ENCODE measurements around the gene SPATA1. TPM values are rescaled to one million over a fixed set of nuclear protein-coding genes. Genes with fewer than 3 reads are reported as not detected.

The SPATA1 gene
- total and polyA plus RNA-seq, 2 of the 13 experiments (the other 11 are each of a cell fraction or from before 2014, with no cell fraction given): 0.70 to 1.4 TPM

GRCh38 chr1:84506002-84506728 is at the start of gene SPATA1, which contains the start of gene GNG5 (continued):
- peak; percentile 29 for TF ChIP-seq ZNF580 (CRISPR knock-in tag; IDR thresholded peaks at IDR 0.05; ENCODE audit: borderline replicate concordance, low read depth)
- no peak for TF ChIP-seq ARNT2 (CRISPR knock-in tag; IDR thresholded peaks at IDR 0.05; ENCODE audit: low read depth)
- TF ChIP-seq SAP130 (CRISPR knock-in tag; IDR thresholded peaks at IDR 0.05; ENCODE audit: low read depth): peak; percentile 70
- TF ChIP-seq ZXDC (CRISPR knock-in tag; IDR thresholded peaks at IDR 0.05): no peak
- no peak for TF ChIP-seq RARG (CRISPR knock-in tag; IDR thresholded peaks at IDR 0.05; ENCODE audit: low read depth)
- peak; percentile 44; the same call in 1 of the 2 replicates for TF ChIP-seq MED1 (CRISPR knock-in tag; IDR thresholded peaks at IDR 0.05)
- TF ChIP-seq LCORL (IDR thresholded peaks at IDR 0.05): no peak
- 0 out of 2 replicates have a peak, but pooled peaks have one; percentile 82 for TF ChIP-seq LCORL (CRISPR knock-in tag; IDR thresholded peaks at IDR 0.05)
- no peak for TF ChIP-seq CHD2 (IDR thresholded peaks at IDR 0.05; ENCODE audit: low read depth, low read length)
- TF ChIP-seq ARID3A (IDR thresholded peaks at IDR 0.05; ENCODE audit: low read depth, low read length): no peak
- no peak; the same call in 1 of the 2 replicates for TF ChIP-seq EED (CRISPR knock-in tag; IDR thresholded peaks at IDR 0.05)
- TF ChIP-seq ZSCAN20 (CRISPR knock-in tag; IDR thresholded peaks at IDR 0.05; ENCODE audit: borderline replicate concordance): 0 out of 2 replicates have a peak, but pooled peaks have one; percentile 11
- TF ChIP-seq TOPORS (CRISPR knock-in tag; IDR thresholded peaks at IDR 0.05): no peak; the same call in 1 of the 2 replicates
- TF ChIP-seq FOXP4 (CRISPR knock-in tag; IDR thresholded peaks at IDR 0.05): peak; percentile 28; the same call in 1 of the 2 replicates
- no peak for TF ChIP-seq RFXAP (CRISPR knock-in tag; IDR thresholded peaks at IDR 0.05; ENCODE audit: borderline replicate concordance)
- no peak for TF ChIP-seq SNRNP70 (IDR thresholded peaks at IDR 0.05; ENCODE audit: low read depth, low read length)
- peak; percentile 33 for TF ChIP-seq IRF2 (CRISPR knock-in tag; IDR thresholded peaks at IDR 0.05)
- no peak for TF ChIP-seq ZNF280D (CRISPR knock-in tag; IDR thresholded peaks at IDR 0.05)
- TF ChIP-seq SAFB2 (CRISPR knock-in tag; IDR thresholded peaks at IDR 0.05; ENCODE audit: borderline replicate concordance, low read depth): peak; percentile 67; the same call in 1 of the 2 replicates
- TF ChIP-seq WIZ (CRISPR knock-in tag; IDR thresholded peaks at IDR 0.05): 0 out of 2 replicates have a peak, but pooled peaks have one; percentile 49
